NT2/D1 (cell line): ENCODE results near the gene JAGN1.
"Not testable (repeated sequence)": the region's sequence is repeated elsewhere in the genome, so short reads cannot be mapped to it uniquely, and the experiment has no call there.

Experiments used
- SUZ12 ChIP-seq: IDR thresholded peaks from 2 replicates; pipeline ENCODE4 v1.6.1; 2011; ENCODE audit not compliant: insufficient read length, insufficient read depth; ENCODE audit errors: extremely low read depth
- YY1 ChIP-seq: IDR thresholded peaks from 2 replicates; pipeline ENCODE4 v1.6.1; 2011; ENCODE audit not compliant: insufficient read length, insufficient read depth
- ZNF274 ChIP-seq: IDR thresholded peaks from 2 replicates; pipeline ENCODE4 v1.6.1; 2011; ENCODE audit warnings: mild to moderate bottlenecking, low read depth, low read length

- TF ChIP-seq ZNF274, SUZ12, YY1: not testable (repeated sequence)
Measured at GRCh38 chr3:9900965-9901415, 10.6 kb downstream of the JAGN1 start.
